Fibroblast of skin of scalp (primary cell): Measurements from ENCODE around the gene CAMTA1.

ENCODE experiments used
- DNase-seq: peaks from one replicate; pipeline ENCODE4 v3.0.0-alpha.2; 2013

The CAMTA1 gene

DNA sequence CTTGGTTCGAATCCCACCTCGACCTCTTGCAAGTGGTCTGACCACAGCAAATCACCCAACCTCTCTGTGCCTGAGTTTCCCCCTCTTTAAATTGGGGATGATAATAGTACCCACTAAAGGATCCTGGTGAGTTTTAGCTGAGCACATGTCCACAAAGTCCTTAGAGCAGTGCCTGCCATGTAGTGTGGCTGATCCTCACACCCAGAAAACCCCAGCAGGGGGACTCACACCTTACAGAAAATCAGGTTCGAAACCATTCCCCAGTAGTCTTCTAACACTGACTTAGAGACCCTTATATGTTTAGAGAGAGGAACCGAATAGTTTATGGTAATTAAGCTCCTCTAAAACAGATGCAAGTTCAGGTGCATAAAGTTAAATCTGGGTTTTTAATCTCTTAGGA is 89.0 kb downstream of the CAMTA1 start:
- no peak for DNase-seq

DNA sequence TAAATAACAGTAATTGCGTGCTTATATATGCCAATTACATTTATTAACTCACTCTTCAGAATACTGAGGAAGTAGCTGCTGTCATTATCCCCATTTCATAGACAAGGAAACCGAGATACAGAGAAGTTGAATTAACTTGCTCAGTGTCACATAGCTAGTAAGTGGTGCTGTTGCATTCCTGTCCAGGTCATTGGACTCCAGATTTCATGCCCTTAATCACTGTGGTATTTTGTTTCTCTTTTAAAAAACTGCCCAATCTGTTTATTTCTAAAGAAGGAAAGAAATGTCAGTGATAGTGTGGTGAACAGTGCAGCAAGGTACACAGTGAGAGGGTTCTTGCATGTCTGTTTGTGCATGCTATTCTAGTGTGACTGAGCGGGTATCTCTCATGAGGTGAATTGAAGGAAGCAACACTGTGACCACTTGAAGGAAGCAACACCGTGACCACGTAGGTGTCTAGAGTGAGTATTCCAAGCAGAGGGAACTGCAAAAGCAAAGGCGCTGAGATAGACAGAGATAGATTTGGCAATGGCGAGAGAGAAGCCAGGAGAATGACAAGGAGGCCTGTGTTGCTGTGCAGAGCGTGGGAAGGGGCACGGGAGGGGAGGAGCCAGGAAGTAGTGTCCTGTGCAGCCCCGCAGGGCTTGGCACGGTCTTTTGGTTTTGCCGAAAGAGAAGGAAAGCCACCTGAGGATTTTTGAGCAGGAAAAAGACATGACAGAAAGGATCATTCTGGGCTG is 95.9 kb downstream of the CAMTA1 start:
- no peak for DNase-seq

GRCh38 chr1:6882414-6882813 is 97.2 kb downstream of the CAMTA1 start:
- no peak for DNase-seq

- DNase-seq = no peak
Measured at GRCh38 chr1:6884652-6885153, 99.4 kb downstream of the CAMTA1 start.

- DNase-seq = no peak
Measured at GRCh38 chr1:6885426-6885825, 100.2 kb downstream of the CAMTA1 start.

DNA sequence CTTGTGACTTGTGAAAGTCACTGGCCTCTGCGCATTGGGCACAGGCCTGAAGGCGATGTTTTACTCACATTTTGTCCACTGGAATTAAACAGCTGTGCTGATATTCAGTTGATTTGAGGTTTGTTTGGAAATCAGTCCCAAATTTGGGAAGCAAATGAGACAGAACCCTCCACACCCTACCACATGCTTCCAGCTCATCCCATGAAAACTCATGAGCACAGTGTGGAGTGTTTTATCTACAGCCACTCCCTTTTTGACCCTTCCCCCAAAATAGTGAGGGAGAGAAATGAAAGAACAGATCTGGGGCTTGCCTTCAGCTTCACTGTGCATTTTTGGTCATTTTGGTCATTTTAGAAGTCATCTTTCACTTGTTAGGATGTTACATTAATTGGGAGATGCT is 101.3 kb downstream of the CAMTA1 start:
- DNase-seq = no peak

GRCh38 chr1:6888268-6888667 is 103.0 kb downstream of the CAMTA1 start:
- peak; percentile 47 for DNase-seq

DNA sequence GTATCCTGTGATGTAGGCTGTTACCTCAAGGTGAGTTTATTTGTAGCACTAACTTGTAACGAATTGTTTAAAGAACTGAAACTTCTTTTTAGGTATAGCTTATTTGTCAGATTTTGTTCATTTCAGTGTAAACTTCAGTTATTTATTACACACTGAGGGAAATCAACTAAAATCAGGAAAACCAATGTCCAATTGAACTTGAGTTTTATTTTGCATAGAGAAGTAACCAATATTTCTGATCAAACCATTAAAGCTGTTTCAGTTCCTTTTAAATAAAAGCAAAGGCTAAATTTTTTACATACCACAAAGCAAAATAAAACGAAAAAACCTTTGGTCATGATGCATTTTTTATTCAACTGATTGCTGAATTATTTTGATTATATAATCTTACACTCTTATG is 103.6 kb downstream of the CAMTA1 start:
- DNase-seq = no peak

- peak; percentile 68 for DNase-seq
Measured at GRCh38 chr1:6889875-6890480, 104.7 kb downstream of the CAMTA1 start.

GRCh38 chr1:6890686-6891085 is 105.4 kb downstream of the CAMTA1 start:
- no peak for DNase-seq

DNA sequence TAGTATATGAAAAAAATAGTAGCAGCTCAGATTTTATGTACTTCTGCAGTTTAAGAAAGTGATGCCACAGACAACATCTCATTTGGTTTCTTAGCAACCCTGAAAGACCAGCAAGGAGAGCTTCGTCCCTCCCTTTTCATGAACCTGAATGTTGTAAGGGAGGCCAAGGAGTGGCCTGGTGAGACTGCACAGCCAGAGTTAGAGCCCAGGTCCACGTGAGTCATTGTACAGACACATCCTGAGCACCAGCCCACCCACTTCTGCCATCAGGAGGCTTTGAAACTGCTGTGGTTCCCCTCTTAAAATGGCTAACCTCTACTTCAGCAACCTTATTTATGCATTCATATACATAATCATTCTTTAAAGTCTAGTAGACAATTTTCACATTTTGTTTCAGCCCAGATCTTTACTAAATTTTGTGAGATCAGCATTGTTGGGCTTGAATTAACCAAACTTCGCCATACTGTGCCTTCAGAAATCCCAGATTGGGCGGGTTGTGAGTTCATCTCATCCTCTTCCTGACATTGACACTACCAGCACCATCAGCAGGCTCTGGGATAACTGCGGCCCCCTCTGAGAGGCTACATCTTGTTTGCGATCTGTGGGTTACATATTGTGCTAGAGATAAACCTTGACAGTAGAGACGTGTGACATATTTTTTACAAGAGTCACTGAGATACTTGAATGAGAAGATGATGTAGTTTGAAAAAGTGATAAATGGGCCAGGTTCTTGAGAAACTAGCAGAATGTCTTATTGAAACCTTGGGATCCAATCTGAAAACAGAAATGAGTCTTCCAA is 106.7 kb downstream of the CAMTA1 start:
- no peak for DNase-seq

DNA sequence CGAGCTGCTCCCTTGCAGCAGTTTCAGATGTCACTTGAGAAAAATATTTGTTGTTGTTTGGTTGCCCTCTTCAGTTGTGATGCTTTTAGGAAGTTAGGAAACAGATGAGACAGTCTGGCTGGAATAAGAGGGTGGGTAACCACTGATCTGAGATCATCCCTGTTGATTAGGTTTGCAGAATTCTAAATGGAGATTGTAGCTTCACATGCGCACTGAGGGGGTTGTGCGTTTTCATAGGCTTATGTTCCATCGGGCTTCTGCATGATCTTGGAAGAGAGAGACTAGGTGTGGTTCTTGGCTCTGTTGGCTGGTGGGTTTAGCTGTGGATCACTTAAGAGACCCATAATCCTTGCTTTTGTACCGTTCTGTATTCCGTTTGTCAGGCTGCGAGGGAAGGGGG is 108.1 kb downstream of the CAMTA1 start:
- DNase-seq = no peak

DNA sequence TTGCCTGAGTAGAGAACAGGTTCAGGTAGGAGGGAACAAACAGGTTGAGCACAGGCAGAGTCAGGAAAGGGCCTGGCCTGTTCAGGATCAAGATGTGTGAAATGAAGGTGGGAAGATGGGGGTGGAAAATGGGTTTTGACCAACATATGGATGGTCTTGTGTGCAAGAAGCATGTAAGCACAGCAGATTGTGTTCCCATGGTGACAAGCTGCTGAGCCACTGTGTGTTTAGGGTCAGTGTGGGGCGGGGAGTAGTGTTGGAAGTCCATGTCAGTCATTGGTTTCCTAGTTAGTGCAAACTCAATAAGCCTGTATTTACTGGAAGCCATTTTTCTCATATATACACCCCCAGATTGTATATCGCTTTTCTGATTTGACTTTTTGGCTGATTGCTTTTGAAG is 111.9 kb downstream of the CAMTA1 start:
- DNase-seq = no peak

- peak; percentile 11 for DNase-seq
Measured at GRCh38 chr1:6898974-6899539, 113.8 kb downstream of the CAMTA1 start.

DNA sequence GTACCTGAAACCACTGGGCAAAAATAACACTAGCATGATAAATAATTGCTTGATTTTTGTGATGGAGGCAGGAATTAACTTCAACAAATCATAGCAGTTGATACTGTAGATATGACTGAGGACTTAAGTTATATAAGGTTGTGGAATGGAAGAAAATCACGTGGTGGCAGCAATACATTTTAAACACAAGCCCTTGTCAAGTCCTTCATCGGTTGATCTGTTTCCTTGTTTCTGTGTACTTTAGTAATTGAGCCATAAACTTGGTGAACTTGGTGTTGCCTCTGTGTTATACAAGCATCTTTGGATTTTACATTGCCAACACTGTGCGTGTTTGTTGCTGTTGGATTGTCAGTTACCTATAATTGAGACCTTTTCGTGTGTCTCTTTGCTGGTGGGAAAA is 114.4 kb downstream of the CAMTA1 start:
- no peak for DNase-seq

- DNase-seq = no peak
Measured at GRCh38 chr1:6902153-6902552, 116.9 kb downstream of the CAMTA1 start.

DNA sequence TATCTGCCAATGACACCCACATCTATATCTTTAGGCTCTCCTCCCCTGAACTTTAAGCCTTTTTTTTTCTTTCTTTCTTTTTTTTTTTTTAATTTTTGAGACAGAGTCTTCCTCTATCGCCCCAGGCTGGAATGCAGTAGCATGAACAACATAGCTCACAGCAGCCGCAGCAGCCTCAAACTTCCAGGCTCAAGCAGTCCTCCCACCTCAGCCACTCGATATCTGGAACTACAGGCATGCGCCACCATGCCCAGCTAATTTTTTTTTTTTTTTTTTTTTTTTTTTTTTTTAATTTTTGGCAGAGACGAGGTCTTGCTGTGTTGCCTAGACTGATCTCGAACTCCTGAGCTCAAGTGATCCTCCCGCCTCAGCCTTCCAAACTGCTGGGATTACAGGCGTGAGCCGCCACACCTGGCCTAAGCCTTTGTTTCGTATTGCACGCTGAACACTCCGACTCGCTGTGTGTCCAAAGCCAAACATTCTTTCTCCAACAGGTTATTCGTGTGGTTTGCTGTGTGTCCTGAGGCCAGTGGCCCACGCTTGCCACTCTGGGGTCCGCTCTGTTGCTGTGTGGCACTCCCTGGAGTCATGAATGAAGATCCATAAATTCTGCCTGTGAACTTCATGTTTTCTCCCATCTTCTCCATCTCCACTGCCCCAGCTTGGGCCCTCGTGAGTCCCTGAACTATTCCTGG is 119.4 kb downstream of the CAMTA1 start:
- no peak for DNase-seq

GRCh38 chr1:6905331-6905730 is 120.1 kb downstream of the CAMTA1 start:
- no peak for DNase-seq

- no peak for DNase-seq
Measured at GRCh38 chr1:6905790-6906189, 120.5 kb downstream of the CAMTA1 start.

- no peak for DNase-seq
Measured at GRCh38 chr1:6906783-6907182, 121.5 kb downstream of the CAMTA1 start.

GRCh38 chr1:6907201-6907600 is 121.9 kb downstream of the CAMTA1 start:
- DNase-seq = no peak

DNA sequence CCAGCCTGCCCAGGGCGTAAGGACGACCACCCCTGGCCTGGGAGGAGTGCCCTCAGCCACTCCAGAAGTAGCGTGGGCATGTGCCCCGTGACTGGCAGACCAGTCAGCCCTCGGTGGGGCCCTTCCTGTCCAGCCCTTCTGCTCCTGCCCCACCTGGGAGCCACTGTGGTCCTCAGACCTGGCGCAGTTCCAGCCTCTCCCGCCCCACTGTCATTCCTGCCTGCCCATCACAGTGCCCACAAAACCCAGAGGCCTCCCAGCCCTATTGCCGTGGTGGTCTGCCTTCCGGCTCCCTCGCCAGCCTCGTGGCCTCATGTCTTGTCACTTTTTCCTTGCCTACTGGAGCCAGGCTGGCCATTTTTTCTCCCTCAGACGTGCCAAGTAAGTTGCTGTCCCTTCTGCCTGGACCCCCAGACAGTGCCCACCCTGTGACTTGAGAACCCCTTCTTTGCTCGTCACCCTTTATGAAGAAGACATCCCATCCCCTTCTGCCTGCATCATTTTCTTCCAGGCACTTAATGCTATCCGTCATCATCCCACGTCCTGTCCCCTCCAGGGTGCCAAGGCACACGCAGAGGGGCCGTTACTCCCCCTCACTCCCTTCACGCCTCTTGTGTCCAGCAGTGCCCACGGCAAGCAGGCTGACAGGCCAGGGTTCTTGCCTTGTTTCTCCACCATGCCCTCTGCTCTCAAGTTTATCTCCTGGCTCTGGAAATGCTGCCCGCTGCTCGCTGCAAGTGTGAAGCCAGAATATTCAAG is 122.6 kb downstream of the CAMTA1 start:
- DNase-seq = no peak
